Epithelial cell of prostate (primary cell): ENCODE measurements around the gene BTAF1.
"Not testable (repeated sequence)": the region's sequence is repeated elsewhere in the genome, so short reads cannot be mapped to it uniquely, and the experiment has no call there.

Experiments
- DNase-seq: peaks from one replicate; pipeline ENCODE4 v3.0.0-alpha.2; 2011; ENCODE audit warnings: low read depth, low spot score
- H3K27ac ChIP-seq: fragments of 450-650 bp; 2 replicates; pipeline ENCODE4 v1.5.1; 2017; ENCODE audit warnings: mild to moderate bottlenecking

Gene BTAF1

DNA sequence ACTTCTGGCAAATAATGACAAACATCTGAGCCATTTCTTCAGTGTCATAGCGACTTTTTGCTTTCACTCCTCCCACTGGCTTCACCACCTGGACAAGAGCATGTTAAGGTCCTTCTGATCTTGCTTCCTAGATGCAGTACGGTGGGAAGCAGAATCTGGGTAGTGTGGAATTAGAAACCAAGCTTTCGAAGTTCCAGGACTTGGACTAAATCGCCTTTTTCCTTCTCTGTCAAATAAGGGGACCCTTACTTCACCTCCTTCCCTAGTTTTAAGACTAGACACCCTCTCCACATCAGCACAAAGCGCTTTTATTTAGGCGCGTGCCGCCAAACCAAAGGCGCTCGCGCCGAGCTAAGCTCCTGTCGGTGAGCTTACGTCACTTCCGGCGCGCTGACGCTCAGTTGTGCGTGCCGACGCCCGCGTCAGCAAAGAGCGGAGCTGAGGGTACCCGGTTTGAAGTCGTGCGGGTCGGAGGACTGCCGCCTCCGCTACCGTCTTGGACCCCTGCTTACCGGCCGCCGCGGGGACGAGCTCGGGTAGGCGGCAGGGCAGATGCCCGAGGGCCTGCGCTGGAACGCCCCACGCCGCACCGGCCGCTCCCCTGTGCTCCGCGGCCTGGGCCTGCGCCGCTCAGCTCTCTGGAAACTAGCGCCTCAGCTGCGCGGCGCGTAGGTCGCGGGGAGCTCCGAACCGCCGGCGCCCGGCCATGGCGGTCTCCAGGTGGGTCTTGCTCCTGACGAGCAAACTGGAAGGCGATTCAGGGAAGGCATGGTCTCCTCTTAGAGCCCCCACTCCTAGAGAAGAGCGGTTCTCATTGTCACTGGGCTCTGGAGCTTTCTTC lies at the start of gene BTAF1:
BTAF1 (plus strand) TSS at position 400 of the 841 bp plus-strand sequence; CDS start at position 707, 307 bp downstream.
- peak within 1 kb of the TSS; percentile 82 for H3K27ac ChIP-seq
- peak; percentile 72 for DNase-seq

- H3K27ac ChIP-seq = no peak overlapping the region
- DNase-seq = no peak
These were observed 48.4 kb upstream of the BTAF1 start for GRCh38 chr10:91875156-91875555.

GRCh38 chr10:91875779-91876178 lies 47.8 kb upstream of the BTAF1 start:
- H3K27ac ChIP-seq = no peak overlapping the region
- DNase-seq = no peak

- DNase-seq = no peak
These were observed 43.9 kb upstream of the BTAF1 start for GRCh38 chr10:91879515-91880170.

DNA sequence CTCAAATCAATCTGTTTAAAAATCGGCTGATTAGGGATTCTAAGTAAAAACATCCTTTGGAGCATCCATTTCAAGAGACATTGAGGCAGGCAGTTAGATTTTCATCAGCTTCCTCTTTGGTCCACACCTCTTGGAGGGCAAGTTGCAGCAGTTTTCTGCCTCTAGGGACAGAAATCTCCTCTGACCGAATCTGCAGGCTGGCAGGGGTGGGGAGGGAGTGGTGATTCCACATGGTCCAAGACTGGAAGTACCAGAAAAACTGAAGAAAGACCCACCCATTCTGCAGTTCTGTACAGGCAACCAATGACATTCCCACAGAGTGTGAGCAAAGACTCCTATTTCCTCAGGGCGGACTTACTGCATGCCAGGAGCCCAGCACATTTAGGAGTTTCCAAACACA lies 43.3 kb upstream of the BTAF1 start:
- H3K27ac ChIP-seq = no peak overlapping the region
- peak; percentile 59 for DNase-seq

More at GRCh38 chr10:91879515-91880170, 43.9 kb upstream of the BTAF1 start:
- H3K27ac ChIP-seq = no peak overlapping the region

GRCh38 chr10:91883549-91884444 lies 39.8 kb upstream of the BTAF1 start:
- DNase-seq = no peak
- H3K27ac ChIP-seq = no peak overlapping the region

DNA sequence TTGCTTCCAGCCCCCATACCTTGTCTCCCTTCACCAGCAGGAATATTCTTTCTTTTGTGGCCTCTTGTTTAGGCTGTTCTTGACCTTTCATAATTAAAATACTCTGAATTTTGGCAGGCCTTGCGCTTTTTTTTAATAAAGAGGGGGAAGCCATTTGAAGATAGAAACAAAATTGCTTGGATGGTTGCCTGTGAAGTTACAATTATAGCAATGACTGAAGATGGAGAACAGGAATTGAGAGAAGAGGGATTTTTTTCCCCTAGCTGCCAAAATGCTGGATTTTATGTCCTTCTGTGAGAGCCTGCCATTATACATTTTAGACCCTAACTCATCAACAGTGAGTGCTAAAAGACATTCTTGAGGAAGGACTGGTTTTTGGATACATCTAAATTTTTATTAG lies 39.0 kb upstream of the BTAF1 start:
- no peak overlapping the region for H3K27ac ChIP-seq

GRCh38 chr10:91885362-91886079 lies 38.0 kb upstream of the BTAF1 start:
- DNase-seq = no peak
- H3K27ac ChIP-seq = no peak overlapping the region

More for the DNA sequence above, 39.0 kb upstream of the BTAF1 start:
- DNase-seq = no peak

DNA sequence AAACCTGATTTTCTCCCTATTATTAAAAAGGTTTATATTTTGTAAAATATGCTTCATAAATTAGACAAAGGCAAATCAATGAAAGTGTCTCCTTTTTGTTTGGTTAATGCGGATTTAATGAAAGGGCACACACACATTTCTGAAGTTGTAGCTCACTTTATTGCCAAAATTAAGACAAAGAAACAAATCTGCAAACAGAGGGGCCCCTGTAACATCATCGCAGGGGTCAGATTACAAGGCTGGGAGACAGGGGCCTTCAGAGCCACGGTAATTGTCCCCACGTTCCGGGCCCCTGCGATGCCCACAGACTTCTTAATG lies 36.7 kb upstream of the BTAF1 start:
- no peak for DNase-seq
- H3K27ac ChIP-seq = no peak overlapping the region

- no peak overlapping the region for H3K27ac ChIP-seq
- no peak for DNase-seq
These were observed 36.1 kb upstream of the BTAF1 start for GRCh38 chr10:91887272-91888076.

GRCh38 chr10:91891125-91892001 lies 32.2 kb upstream of the BTAF1 start:
- no peak for DNase-seq
- no peak overlapping the region for H3K27ac ChIP-seq

GRCh38 chr10:91893051-91893450 lies 30.5 kb upstream of the BTAF1 start:
- DNase-seq = no peak
- H3K27ac ChIP-seq = no peak overlapping the region

- not testable (repeated sequence) for H3K27ac ChIP-seq, DNase-seq
These were observed 29.3 kb upstream of the BTAF1 start for GRCh38 chr10:91894261-91894685.

DNA sequence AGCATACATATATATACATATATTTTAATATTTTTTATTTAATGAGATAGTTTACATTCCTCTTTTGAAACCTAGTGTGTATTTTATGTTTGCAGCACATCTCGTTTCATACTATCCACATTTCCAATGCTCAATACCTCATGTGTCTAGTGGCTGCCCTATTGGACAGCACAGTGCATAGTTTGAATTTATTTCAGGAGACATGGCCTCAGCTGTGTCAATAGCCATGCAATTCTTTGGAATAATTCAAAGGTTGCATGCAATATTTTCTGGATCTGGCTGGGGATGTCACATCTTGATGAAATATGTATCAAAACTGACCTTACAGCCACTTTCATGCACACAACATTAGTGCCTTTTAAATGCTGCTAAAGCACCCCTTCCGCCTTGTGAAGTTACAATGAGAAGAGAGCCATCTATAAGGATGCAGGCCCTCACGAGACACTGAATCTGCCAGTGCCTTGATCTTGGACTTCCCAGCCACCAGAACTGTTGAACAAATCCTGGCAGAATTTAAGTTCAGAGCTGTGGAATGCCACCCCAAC lies 27.3 kb upstream of the BTAF1 start:
- no peak overlapping the region for H3K27ac ChIP-seq
- no peak for DNase-seq

DNA sequence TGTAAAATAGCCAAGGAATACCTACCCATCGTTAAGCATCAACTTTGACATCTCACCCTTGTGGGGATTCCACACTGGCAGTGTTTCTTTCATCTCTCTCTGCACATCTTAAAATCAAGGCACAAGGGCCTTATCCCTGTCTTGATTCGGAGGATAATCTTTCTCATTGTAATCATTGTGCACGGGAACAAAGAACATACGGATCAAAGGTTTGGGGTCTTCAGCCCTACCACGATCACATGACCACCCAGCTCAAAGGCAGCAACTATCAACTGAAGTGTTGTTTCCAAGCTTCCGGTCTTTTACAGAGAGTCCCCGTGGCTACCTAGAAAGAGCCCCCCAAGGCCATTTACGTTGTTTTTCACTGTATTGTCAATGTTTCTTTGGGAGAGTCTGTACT lies 26.1 kb upstream of the BTAF1 start:
- DNase-seq = no peak
- no peak overlapping the region for H3K27ac ChIP-seq

DNA sequence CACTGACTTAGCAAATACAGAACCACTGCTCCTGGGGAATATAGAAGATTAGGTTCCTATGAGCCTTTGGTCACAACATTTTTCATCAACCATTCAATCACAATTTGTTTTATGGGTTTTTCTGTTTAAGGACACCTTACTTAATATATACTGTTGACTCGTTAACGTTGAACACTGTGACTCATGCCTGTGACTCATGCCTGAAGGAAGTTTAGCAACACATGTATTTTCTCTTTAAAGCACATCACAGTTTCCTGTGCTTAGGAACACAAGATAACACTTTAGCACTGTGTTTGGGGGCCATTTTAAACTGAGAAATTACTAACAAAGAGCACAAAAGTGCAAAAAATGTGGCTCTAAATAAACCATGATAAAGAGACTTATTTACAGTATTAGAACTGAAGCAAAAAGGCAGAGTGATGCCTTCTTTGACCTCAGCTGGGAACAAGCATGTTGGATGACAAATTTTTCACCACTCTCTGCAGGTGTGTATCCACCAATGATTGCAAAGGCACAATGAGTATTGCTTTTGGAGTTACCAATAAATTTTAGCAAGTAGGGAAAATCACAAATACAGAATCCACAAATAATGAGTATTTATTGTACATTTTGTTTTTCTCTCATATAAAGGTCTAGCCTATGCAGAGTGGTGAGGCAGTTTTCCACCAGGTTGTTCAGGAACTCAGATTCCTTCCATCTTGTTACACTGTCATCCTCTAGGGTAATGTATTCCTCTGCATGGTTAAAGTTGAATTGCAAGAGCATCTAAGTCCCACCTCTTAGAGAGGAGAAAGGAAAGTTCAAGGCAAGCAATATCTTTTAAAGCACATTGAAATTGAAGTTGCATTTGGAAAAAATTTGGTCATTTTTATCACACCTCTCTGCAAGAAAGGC lies 21.5 kb upstream of the BTAF1 start:
- peak overlapping the region; percentile 31 for H3K27ac ChIP-seq
- DNase-seq = peak; percentile 75

DNA sequence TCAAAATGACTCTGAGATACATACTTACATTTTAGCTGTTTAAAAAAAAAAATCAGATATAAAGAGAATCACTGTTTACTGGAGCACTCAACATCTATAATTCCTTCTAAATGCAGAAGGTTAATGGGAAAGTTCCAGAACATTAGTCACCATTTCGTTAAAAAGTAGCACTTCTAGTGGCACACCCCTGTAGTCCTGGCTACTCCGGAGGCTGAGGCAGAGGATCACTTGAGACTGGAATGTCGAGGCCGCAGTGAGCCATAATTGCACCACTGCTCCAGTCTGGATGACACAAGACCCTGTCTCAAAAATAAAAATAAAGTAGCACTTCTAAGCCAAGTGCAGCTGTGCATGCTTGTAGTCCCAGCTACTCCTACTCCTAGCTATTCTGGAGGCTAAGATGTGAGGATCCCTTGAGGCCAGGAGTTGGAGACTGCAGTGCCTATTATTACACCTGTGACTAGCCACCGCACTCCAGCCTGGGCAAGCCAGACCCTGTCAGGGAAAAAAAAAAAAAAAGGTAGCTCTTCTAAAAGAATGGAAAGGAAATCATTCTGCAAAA lies 16.5 kb upstream of the BTAF1 start:
- no peak overlapping the region for H3K27ac ChIP-seq
- DNase-seq = no peak
